Coronary artery (tissue), 2 donors: ENCODE data around the gene SP2.

Experiments used
- DNase-seq: peaks from one replicate; pipeline ENCODE4 v3.0.0-alpha.2; 2017; ENCODE audit warnings: low spot score
- H3K27ac ChIP-seq, 2 donors: fragments of 200-600 bp; sonication (generic); one replicate each; pipeline ENCODE4 v1.5.1; 2016 to 2019
- H3K4me3 ChIP-seq: fragments of 200-600 bp; sonication (generic); 2 replicates; pipeline ENCODE4 v1.5.1; 2016; ENCODE audit warnings: mild to moderate bottlenecking, moderate library complexity
- CTCF ChIP-seq: fragments of 200-600 bp; sonication (generic); IDR thresholded peaks from one replicate; pipeline ENCODE4 v1.5.1; 2019; ENCODE audit warnings: antibody characterized with exemption

SP2 gene

GRCh38 chr17:47860386-47860785 lies 35.6 kb upstream of the SP2 start:
- no peak for TF ChIP-seq CTCF

GRCh38 chr17:47862621-47863440 lies 33.2 kb upstream of the SP2 start:
- no peak for DNase-seq
- no peak overlapping the region for H3K4me3 ChIP-seq
- no peak overlapping the region for H3K27ac ChIP-seq
- no peak for TF ChIP-seq CTCF

More at GRCh38 chr17:47860386-47860785, 35.6 kb upstream of the SP2 start:
- DNase-seq = no peak
- Histone ChIP-seq H3K4me3 (no peak overlapping the region), H3K27ac (no peak overlapping the region)

DNA sequence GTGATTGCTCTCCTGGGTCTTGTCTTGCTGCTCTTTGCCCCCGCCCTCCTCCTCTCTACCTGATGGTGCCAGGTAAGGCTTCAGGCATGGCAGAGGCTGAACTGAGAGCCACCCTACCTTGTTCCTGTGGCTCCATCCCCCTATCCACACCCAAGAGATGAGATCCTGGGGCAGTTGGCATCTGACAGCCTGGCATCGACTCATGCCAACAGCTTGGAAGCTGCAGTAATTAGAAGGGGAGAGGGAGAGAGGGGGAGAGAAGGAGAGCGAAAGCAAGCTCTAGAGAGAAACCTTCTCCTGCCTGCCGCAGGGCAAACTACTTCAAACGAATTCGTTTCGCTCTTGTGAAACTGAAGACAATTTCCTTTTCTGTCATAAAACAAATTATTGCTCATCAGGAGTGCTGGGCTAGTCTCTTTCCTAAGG lies 31.2 kb upstream of the SP2 start:
- TF ChIP-seq CTCF = no peak
- no peak for DNase-seq
- H3K4me3 ChIP-seq = no peak overlapping the region
- no peak overlapping the region for H3K27ac ChIP-seq

DNA sequence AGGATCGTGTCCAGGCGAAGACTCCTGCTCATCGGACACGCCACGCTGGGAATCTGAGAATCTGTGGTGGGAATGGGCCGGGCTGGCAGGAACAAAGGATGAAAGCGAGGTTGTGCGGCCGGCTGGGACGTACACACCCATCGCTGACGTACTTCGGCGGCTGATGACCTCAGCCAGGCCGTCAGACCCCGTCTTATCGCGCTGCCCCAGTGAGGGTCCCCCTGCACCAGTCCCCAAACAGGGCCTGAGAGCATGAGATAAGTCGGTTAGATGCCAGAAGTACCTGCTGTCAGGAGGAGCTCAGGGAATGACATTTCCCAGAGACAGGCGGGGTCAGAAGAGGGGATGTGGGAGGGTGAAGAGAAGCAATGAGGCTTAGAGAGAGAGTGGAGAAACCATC lies 29.1 kb upstream of the SP2 start:
- no peak for TF ChIP-seq CTCF
- Histone ChIP-seq H3K27ac (no peak overlapping the region), H3K4me3 (no peak overlapping the region)
- no peak for DNase-seq

GRCh38 chr17:47867813-47868533 lies 28.1 kb upstream of the SP2 start:
- Histone ChIP-seq H3K27ac (no peak overlapping the region), H3K4me3 (no peak overlapping the region)
- TF ChIP-seq CTCF = no peak
- DNase-seq = no peak

GRCh38 chr17:47869114-47869513 lies 26.9 kb upstream of the SP2 start:
- no peak for DNase-seq
- Histone ChIP-seq H3K27ac (no peak overlapping the region), H3K4me3 (no peak overlapping the region)
- TF ChIP-seq CTCF = no peak
